Effector memory CD4-positive, alpha-beta T cell (primary cell): ENCODE data around the gene LAMA2.

Source experiments
- DNase-seq, 3 donors: peaks; one replicate each; pipeline ENCODE4 v3.0.0-alpha.2; 2020
- H3K27ac ChIP-seq: 2 replicates; pipeline ENCODE4 v1.7.0; 2013; ENCODE audit warnings: mild to moderate bottlenecking, low read length, moderate library complexity; ENCODE audit not compliant: insufficient read depth, poor library complexity, severe bottlenecking
- H3K27me3 ChIP-seq: replicated peaks from 2 replicates; pipeline ENCODE4 v1.7.0; 2013; ENCODE audit warnings: mild to moderate bottlenecking, low read length; ENCODE audit not compliant: insufficient read depth, control insufficient read depth, poor library complexity, severe bottlenecking
- H3K36me3 ChIP-seq: 2 replicates; pipeline ENCODE4 v1.7.0; 2013; ENCODE audit warnings: mild to moderate bottlenecking, low read length, moderate library complexity; ENCODE audit not compliant: control insufficient read depth, insufficient read depth
- H3K4me1 ChIP-seq: 2 replicates; pipeline ENCODE4 v1.7.0; 2013; ENCODE audit warnings: low read length, mild to moderate bottlenecking; ENCODE audit not compliant: control insufficient read depth, insufficient read depth, poor library complexity, severe bottlenecking
- H3K4me3 ChIP-seq: 2 replicates; pipeline ENCODE4 v1.7.0; 2013; ENCODE audit warnings: low read length, low read depth, mild to moderate bottlenecking; ENCODE audit not compliant: insufficient read depth, poor library complexity, severe bottlenecking
- H3K9me3 ChIP-seq: 2 replicates; pipeline ENCODE4 v1.7.0; 2013; ENCODE audit warnings: mild to moderate bottlenecking, low read length, moderate library complexity; ENCODE audit not compliant: control insufficient read depth
- total RNA-seq, 3 donors: gene quantifications; one replicate each; lab custom pipeline; 2026; lab: John Stamatoyannopoulos, UW

LAMA2 gene, protein sequence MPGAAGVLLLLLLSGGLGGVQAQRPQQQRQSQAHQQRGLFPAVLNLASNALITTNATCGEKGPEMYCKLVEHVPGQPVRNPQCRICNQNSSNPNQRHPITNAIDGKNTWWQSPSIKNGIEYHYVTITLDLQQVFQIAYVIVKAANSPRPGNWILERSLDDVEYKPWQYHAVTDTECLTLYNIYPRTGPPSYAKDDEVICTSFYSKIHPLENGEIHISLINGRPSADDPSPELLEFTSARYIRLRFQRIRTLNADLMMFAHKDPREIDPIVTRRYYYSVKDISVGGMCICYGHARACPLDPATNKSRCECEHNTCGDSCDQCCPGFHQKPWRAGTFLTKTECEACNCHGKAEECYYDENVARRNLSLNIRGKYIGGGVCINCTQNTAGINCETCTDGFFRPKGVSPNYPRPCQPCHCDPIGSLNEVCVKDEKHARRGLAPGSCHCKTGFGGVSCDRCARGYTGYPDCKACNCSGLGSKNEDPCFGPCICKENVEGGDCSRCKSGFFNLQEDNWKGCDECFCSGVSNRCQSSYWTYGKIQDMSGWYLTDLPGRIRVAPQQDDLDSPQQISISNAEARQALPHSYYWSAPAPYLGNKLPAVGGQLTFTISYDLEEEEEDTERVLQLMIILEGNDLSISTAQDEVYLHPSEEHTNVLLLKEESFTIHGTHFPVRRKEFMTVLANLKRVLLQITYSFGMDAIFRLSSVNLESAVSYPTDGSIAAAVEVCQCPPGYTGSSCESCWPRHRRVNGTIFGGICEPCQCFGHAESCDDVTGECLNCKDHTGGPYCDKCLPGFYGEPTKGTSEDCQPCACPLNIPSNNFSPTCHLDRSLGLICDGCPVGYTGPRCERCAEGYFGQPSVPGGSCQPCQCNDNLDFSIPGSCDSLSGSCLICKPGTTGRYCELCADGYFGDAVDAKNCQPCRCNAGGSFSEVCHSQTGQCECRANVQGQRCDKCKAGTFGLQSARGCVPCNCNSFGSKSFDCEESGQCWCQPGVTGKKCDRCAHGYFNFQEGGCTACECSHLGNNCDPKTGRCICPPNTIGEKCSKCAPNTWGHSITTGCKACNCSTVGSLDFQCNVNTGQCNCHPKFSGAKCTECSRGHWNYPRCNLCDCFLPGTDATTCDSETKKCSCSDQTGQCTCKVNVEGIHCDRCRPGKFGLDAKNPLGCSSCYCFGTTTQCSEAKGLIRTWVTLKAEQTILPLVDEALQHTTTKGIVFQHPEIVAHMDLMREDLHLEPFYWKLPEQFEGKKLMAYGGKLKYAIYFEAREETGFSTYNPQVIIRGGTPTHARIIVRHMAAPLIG (N-terminal part only)
- 2.9 to 13.6 (median 9.4) reads per million in 3 donors for total RNA-seq

DNA sequence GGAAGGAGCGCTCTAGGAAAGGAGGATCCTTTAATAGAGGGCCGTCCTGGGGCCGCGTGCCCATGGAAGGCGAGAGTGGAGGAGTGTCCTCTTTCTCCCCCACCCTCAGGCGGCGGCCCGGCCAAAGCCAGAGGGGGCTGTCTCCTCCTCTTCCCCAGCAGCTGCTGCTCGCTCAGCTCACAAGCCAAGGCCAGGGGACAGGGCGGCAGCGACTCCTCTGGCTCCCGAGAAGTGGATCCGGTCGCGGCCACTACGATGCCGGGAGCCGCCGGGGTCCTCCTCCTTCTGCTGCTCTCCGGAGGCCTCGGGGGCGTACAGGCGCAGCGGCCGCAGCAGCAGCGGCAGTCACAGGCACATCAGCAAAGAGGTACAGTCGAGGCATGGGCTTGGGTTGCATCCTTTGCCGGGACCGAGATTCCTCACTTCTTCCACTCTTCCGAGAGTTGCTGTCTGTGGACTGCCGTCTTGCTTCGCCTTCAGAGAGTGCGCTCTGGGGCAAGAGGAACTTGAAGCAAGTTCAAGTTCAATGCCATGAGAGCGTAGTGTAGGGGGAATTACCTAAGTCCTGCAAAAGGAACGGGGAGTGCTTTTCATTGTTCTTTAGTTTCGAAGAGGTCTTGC, at the start of gene LAMA2:
LAMA2 (plus strand) TSS at position 148 of the 621 bp plus-strand sequence; CDS start at position 256, 108 bp downstream.
- Histone ChIP-seq H3K4me1 (no peaks in the 10 kb centered on the region), H3K36me3 (no peaks in the 10 kb centered on the region), H3K27me3 (no peaks in the 10 kb centered on the region), H3K4me3 (no peak within 1 kb of the TSS), H3K9me3 (no peaks in the 10 kb centered on the region), H3K27ac (no peak within 1 kb of the TSS)
- no peak for DNase-seq

DNA sequence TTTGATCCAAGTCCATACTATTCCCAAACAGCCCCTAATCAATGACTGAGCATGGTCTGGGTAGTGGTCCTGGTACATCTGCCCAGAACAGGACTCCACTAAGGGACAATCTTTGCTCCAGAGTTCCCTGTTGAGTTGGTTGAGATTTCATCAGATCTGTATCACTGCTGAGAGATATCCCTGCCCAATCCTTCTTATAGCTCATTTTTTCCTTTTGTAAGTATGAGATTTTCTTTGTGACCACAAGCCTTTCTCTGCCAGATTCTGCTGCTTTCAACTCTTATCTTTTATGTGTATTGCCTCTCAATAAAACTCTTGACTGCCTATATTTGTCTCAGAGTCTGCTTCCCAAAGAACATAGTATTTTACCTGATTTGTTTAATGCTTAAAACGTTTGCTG, 46.2 kb upstream of the LAMA2 start:
- Histone ChIP-seq H3K9me3 (no peaks in the 10 kb centered on the region), H3K27me3 (no peaks in the 10 kb centered on the region), H3K4me1 (no peaks in the 10 kb centered on the region), H3K36me3 (no peaks in the 10 kb centered on the region), H3K27ac (no peak overlapping the region), H3K4me3 (no peak overlapping the region)
- no peak for DNase-seq

DNA sequence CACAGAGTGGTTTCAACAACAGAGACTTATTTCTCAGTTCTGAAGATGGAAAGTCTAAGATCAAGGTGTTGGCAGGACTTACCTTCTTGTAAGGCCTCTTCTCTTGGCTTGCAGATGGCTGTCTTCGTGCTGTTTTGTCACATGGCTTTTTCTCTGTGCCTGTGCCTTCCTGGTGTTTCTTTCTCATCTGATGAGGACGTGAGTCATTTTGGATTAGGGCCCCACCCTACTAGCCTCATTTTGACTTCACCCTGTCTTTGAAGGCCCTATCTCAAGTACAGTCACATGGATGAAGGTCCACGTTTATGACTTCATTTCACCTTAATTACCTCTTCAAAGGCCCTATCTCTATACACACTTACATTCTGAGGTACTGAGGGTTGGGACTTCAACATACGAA, 41.4 kb upstream of the LAMA2 start:
- Histone ChIP-seq H3K4me3 (no peak overlapping the region), H3K27ac (no peak overlapping the region), H3K27me3 (no peaks in the 10 kb centered on the region), H3K9me3 (no peaks in the 10 kb centered on the region), H3K36me3 (no peaks in the 10 kb centered on the region), H3K4me1 (no peaks in the 10 kb centered on the region)
- no peak for DNase-seq

DNA sequence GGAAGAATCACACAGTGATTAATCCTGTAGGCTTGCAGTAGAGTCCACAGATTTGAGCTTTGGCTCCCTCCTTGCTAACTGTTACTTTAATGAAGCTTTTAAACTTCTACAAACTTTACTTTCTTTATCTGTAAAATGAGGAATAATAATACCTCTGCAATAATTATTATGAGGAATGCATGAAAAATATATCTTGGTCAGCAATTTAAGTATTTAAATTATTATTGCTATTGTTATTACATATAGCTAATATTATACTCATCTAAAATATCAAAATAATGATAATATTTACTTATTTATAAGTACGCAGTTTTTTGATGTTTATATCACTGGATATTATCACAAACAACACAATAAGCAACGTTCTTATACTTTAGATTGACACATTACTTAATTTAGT, 38.3 kb upstream of the LAMA2 start:
- Histone ChIP-seq H3K4me3 (no peak overlapping the region), H3K4me1 (no peaks in the 10 kb centered on the region), H3K27me3 (no peaks in the 10 kb centered on the region), H3K27ac (no peak overlapping the region), H3K9me3 (no peaks in the 10 kb centered on the region), H3K36me3 (no peaks in the 10 kb centered on the region)
- no peak for DNase-seq

DNA sequence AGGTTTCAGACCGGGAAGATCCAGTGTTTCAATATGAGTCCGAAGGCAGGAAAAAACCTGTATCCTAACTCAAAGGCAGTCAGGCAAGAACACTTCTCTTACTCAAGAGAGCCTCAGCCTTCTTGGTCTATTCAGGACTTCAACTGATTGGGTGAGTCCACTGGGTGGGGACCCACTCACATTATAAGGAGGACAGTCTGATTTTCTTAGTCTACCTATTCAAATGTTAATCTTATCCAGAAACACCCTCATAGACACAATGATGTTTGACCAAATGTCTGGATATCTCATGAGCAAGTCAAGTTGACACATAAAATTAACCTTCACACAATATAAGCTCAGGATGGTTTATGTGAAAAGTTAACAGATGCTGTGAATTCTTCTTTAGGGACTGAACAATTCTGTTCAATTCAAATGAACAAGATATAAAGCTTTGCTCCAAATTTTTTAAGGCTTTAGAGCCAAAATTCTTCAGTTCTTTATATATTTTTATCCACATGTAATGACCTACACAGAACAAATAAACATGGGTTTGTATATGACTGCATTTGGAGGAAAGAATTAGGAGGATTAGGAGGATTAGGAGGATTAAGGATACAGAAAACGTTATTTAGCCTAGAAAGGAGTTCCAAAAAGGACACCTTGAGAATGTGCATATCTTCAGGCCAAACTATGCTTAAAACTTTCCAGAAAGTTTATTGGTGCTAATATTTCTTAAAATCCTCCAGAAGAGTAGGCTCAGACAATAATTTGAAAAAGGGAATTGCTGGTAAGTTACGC, 35.3 kb upstream of the LAMA2 start:
- H3K27me3 ChIP-seq, result no peaks in the 10 kb centered on the region
- no peaks in the 10 kb centered on the region for H3K4me1 ChIP-seq
- DNase-seq, result no peak
- H3K36me3 ChIP-seq, result no peaks in the 10 kb centered on the region
- H3K4me3 ChIP-seq, result no peak overlapping the region
- no peaks in the 10 kb centered on the region for H3K9me3 ChIP-seq
- H3K27ac ChIP-seq, result no peak overlapping the region

DNA sequence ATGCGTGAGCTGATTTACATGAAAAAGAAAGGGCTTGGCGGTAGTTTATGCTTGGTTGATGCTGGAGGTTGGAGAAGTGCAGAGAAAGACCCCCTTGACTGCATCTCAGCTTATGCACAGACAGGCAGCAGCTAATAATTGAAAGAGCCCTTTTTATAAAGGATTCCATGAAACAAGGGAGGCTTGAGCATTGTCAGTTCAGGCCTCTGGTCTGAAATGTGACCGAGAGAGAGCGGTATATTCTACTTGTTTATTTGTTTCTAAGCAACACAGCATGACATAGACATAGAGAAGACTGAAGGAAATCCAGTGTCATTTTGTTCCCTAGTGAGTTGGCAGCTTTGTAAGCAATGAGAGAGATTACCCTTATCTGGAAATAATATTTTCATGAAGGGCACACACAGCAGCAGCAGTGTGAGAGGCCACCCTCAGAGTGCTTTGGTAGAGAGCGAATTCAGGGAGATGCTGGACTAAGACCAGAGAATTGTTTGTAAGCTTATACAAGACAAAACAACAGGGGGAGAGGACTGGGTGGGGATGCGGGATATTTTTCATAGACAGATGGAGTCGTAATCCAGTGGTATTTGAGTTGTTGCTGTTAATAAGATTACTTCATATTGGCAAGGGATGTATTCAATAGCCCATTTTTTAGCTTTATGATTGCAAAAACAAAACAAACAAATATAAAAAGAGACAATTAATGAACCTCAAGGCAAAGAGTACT, 34.6 kb upstream of the LAMA2 start:
- Histone ChIP-seq H3K4me1 (no peaks in the 10 kb centered on the region), H3K4me3 (no peak overlapping the region), H3K27me3 (no peaks in the 10 kb centered on the region), H3K9me3 (no peaks in the 10 kb centered on the region), H3K36me3 (no peaks in the 10 kb centered on the region), H3K27ac (no peak overlapping the region)
- no peak for DNase-seq

DNA sequence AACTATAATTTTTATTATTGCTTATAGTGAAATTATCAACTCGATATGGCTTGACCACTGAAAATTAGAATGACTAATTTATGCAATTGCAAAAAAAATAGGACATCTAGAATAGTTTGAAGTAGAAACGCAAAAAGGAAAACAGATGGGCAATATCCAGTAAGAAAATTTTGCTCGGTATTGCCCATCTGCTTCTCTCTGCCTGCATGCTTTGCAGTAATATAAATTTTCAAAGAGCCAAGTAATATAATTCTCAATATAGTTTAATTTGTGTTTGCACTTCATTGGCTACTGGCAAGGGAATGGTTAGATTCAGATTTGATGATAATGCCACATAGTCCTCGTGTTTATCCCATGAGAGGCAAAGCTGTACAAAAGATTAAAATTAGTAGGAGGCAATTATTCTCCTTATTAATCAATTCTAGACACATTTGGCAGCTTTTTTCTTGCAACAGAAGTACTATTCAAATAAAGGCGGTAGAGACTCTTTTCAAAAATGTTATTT, 27.3 kb upstream of the LAMA2 start:
- no peak for DNase-seq
- Histone ChIP-seq H3K27me3 (no peaks in the 10 kb centered on the region), H3K36me3 (no peaks in the 10 kb centered on the region), H3K4me3 (no peak overlapping the region), H3K4me1 (no peaks in the 10 kb centered on the region), H3K9me3 (no peaks in the 10 kb centered on the region), H3K27ac (no peak overlapping the region)

DNA sequence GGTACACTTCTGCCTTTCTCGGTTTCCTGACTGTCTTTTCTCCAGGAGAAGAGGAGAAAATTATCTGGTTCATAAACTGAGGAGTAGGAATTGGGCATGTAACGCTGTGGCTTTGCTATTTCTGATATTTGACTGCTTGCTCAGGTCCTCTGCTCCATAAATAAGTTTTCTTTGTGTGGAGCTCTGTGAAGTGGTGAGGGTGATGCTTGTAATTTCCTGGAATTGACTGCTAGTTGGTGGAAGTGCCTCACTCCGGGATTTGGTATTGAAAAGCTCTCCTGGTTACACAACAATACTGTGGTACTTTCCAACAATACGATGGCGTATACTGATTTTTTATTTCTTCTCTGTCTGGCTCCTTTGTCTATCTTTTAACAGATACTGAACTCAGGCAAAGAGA, 25.1 kb upstream of the LAMA2 start:
- no peak for DNase-seq
- Histone ChIP-seq H3K27ac (no peak overlapping the region), H3K36me3 (no peaks in the 10 kb centered on the region), H3K4me1 (no peaks in the 10 kb centered on the region), H3K4me3 (no peak overlapping the region), H3K9me3 (no peaks in the 10 kb centered on the region), H3K27me3 (no peaks in the 10 kb centered on the region)
